WTC11 (cell line): ENCODE data around the gene DDIT4. TPM values are rescaled to one million over a fixed set of nuclear protein-coding genes. Genes with fewer than 3 reads are reported as not detected.
A peak's percentile ranks its signal among the peaks of the same experiment; 100 is the strongest.

Experiments used
- ATAC-seq: fragments of 200-7000 bp; cut with Tn5 transposase; 2 replicates; pipeline ENCODE4 v1.10.0; 2021; ENCODE audit warnings: mild to moderate bottlenecking, moderate library complexity
- CTCF ChIA-PET: fragments of 300-600 bp; sonication (Branson Sonifier 250); formaldehyde crosslinking; loops from one replicate; lab custom pipeline; 2021; ENCODE audit warnings: antibody characterized with exemption; lab: Charles Lee
- POLR2A ChIA-PET: fragments of 350-600 bp; sonication (Branson Sonifier 250); formaldehyde crosslinking; loops from one replicate; lab custom pipeline; 2021; ENCODE audit warnings: antibody characterized with exemption; lab: Charles Lee
- DNase-seq: peaks from one replicate; pipeline ENCODE4 v3.0.0; 2021; ENCODE audit warnings: low spot score
- H3K27ac Mint-ChIP-seq: 2 replicates; pipeline ENCODE4 v1.8.0; 2021; ENCODE audit warnings: mixed read lengths
- H3K27me3 Mint-ChIP-seq: 2 replicates; pipeline ENCODE4 v1.8.0; 2021; ENCODE audit warnings: low read depth, mild to moderate bottlenecking, moderate library complexity, mixed read lengths
- H3K36me3 Mint-ChIP-seq: 2 replicates; pipeline ENCODE4 v1.8.0; 2021; ENCODE audit warnings: mixed read lengths
- H3K4me1 Mint-ChIP-seq: 2 replicates; pipeline ENCODE4 v1.8.0; 2022; ENCODE audit warnings: mixed read lengths
- H3K4me3 Mint-ChIP-seq: 2 replicates; pipeline ENCODE4 v1.8.0; 2021; ENCODE audit warnings: mild to moderate bottlenecking, moderate library complexity, mixed read lengths
- H3K9me3 Mint-ChIP-seq: 2 replicates; pipeline ENCODE4 v1.8.0; 2021; ENCODE audit warnings: mixed read lengths
- ESRRA ChIP-seq: sonication (generic); formaldehyde crosslinking; IDR thresholded peaks from 2 replicates; pipeline ENCODE4 v1.8.1; 2022; ENCODE audit warnings: mild to moderate bottlenecking, missing genetic modification reagents, borderline replicate concordance
- FOXK1 ChIP-seq: sonication (generic); formaldehyde crosslinking; IDR thresholded peaks from 2 replicates; pipeline ENCODE4 v1.8.0; 2022; ENCODE audit warnings: mild to moderate bottlenecking, moderate library complexity, missing genetic modification reagents
- KAT7 ChIP-seq: sonication (generic); formaldehyde crosslinking; IDR thresholded peaks from 2 replicates; pipeline ENCODE4 v1.8.1; 2023; ENCODE audit warnings: missing genetic modification reagents, mild to moderate bottlenecking, borderline replicate concordance
- NR2C2 ChIP-seq: sonication (generic); formaldehyde crosslinking; IDR thresholded peaks from 2 replicates; pipeline ENCODE4 v1.8.0; 2022; ENCODE audit warnings: mild to moderate bottlenecking, missing genetic modification reagents
- NR3C1 ChIP-seq: sonication (generic); formaldehyde crosslinking; conservative IDR thresholded peaks from 2 replicates; pipeline ENCODE4 v1.8.1; 2023; ENCODE audit warnings: low read depth, mild to moderate bottlenecking, missing genetic modification reagents
- SOX15 ChIP-seq: fragments of 250-450 bp; sonication (Bioruptor Pico); IDR thresholded peaks from 2 replicates; pipeline ENCODE4 v1.9.0; 2021; ENCODE audit warnings: mild to moderate bottlenecking
- ZNF232 ChIP-seq: sonication (generic); formaldehyde crosslinking; IDR thresholded peaks from 2 replicates; pipeline ENCODE4 v1.8.0; 2022; ENCODE audit warnings: mild to moderate bottlenecking, missing genetic modification reagents
- ZNF263 ChIP-seq: sonication (generic); formaldehyde crosslinking; IDR thresholded peaks from 2 replicates; pipeline ENCODE4 v1.8.1; 2022; ENCODE audit warnings: low read depth, mild to moderate bottlenecking, moderate library complexity, missing genetic modification reagents
- ZNF671 ChIP-seq: fragments of 250-450 bp; sonication (Bioruptor Pico); IDR thresholded peaks from 2 replicates; pipeline ENCODE4 v1.8.0; 2021; ENCODE audit warnings: mild to moderate bottlenecking
- total RNA-seq: library from RNA; stranded (reverse); gene quantifications from 3 replicates; pipeline ENCODE4 v1.2.3, GENCODE V29; 2021
- TF ChIP-seq, protein P1 (sequence below): fragments of 250-450 bp; sonication (Bioruptor Pico); IDR thresholded peaks from 2 replicates; pipeline ENCODE4 v1.9.0; 2021; ENCODE audit warnings: moderate library complexity, mild to moderate bottlenecking, inconsistent platforms, borderline replicate concordance
- TF ChIP-seq, protein P2 (sequence below): sonication (generic); formaldehyde crosslinking; IDR thresholded peaks from 2 replicates; pipeline ENCODE4 v1.8.1; 2023; ENCODE audit warnings: mild to moderate bottlenecking, moderate library complexity, missing genetic modification reagents
- TF ChIP-seq, protein P3 (sequence below): fragments of 250-450 bp; sonication (Bioruptor Pico); IDR thresholded peaks from 2 replicates; pipeline ENCODE4 v1.9.0; 2021; ENCODE audit warnings: mild to moderate bottlenecking, borderline replicate concordance

DDIT4 gene
- total RNA-seq, 1 experiment from 2014 or later = 118 TPM

DNA sequence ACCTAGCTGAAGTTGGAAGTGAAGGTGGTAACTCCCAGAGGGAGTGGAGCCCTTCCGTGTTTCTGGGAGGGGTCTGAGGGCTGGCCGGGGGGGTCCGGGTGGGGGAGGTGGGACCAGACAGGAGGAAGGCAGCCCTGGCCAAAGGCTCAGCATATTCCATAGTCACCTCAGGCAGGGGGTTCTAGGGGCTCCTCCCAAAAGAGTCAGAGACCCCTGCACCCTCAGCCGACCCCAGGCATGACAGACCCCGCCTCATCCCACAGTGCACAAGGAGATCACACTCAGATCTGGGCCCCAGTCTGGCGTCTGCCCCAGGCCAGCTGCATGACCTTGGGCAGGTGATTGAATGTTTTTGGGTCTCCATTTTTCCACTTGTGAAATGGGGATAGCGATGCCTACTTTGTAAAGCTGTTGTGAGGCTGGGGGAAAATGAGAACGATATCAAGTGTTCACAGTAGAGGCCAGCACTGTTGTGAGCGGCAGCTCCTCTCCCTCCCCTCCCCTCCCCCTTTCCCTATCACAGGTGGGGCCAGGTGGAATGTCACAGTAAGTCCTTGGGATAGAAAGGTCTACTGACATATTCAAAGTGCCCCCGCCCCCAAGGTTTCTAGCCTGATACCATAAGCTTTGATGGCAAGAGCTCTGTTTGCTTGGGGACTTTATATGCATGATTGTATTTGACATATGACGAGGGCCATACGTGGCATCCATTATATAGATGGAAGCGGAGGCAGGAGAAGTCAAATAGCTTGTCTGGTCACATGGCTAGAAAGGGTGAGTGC, 47.7 kb downstream of the DDIT4 start:
- Mint-ChIP-seq H3K9me3 (peaks cover under 1% of the 10 kb centered on the region; the same call in 1 of the 2 replicates), H3K27me3 (no peaks in the 10 kb centered on the region)
- CTCF ChIA-PET = interaction anchor here (0.6 to 4.1 kb wide), 11 partner anchors 9 to 273 kb away, joined by 3 to 21 read pairs (median 5); partner anchors contain the start of gene DDIT4
- TF ChIP-seq, protein P1, sequence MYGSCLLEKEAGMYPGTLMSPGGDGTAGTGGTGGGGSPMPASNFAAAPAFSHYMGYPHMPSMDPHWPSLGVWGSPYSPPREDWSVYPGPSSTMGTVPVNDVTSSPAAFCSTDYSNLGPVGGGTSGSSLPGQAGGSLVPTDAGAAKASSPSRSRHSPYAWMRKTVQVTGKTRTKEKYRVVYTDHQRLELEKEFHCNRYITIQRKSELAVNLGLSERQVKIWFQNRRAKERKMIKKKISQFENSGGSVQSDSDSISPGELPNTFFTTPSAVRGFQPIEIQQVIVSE (CRISPR knock-in tag) = no peak
- no peak for TF ChIP-seq SOX15
- TF ChIP-seq KAT7 (CRISPR knock-in tag) = no peak
- no peak for TF ChIP-seq ZNF232 (CRISPR knock-in tag)
- TF ChIP-seq ESRRA (CRISPR knock-in tag) = peak; percentile 31; the same call in 1 of the 2 replicates
- TF ChIP-seq, protein P2, sequence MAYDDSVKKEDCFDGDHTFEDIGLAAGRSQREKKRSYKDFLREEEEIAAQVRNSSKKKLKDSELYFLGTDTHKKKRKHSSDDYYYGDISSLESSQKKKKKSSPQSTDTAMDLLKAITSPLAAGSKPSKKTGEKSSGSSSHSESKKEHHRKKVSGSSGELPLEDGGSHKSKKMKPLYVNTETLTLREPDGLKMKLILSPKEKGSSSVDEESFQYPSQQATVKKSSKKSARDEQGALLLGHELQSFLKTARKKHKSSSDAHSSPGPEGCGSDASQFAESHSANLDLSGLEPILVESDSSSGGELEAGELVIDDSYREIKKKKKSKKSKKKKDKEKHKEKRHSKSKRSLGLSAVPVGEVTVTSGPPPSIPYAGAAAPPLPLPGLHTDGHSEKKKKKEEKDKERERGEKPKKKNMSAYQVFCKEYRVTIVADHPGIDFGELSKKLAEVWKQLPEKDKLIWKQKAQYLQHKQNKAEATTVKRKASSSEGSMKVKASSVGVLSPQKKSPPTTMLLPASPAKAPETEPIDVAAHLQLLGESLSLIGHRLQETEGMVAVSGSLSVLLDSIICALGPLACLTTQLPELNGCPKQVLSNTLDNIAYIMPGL = no peak
- TF ChIP-seq, all 79 proteins: peak for 1
- ATAC-seq (no peak), DNase-seq (no peak)
- H3K27ac Mint-ChIP-seq = peak overlapping the region; percentile 96; the same call in 1 of the 2 replicates
- H3K36me3 Mint-ChIP-seq = no peaks in the 10 kb centered on the region
- peaks cover 47% of the 10 kb centered on the region for H3K4me1 Mint-ChIP-seq
- POLR2A ChIA-PET = interaction anchor here (0.5 to 6.0 kb wide), 18 partner anchors 10 to 924 kb away, joined by 3 to 161 read pairs (median 5); partner anchors contain the start of genes ANAPC16, ASCC1 and DDIT4
- no peak overlapping the region for H3K4me3 Mint-ChIP-seq

DNA sequence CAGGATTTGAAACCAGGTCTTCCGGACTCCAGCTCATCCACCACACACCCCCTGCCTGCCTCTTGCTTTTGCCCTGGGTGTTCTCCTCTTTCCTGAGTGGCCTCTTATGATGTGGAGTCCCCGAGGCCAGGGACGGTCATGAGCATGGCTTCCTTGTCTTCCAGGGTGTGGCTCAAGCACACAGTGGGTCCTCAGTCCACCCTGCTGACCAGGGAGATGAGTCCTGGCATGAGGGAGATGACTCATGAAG, 48.2 kb downstream of the DDIT4 start:
- ATAC-seq (no peak), DNase-seq (no peak)
- no peak overlapping the region for H3K4me3 Mint-ChIP-seq
- H3K27me3 Mint-ChIP-seq = no peaks in the 10 kb centered on the region
- no peaks in the 10 kb centered on the region for H3K36me3 Mint-ChIP-seq
- H3K9me3 Mint-ChIP-seq = peaks cover 5% of the 10 kb centered on the region; the same call in 1 of the 2 replicates
- CTCF ChIA-PET = interaction anchor here (1.6 to 4.1 kb wide), 6 partner anchors 44 to 273 kb away, joined by 5 to 21 read pairs (median 11); partner anchors contain the start of gene DDIT4
- H3K27ac Mint-ChIP-seq = no peak overlapping the region; the same call in 1 of the 2 replicates
- peak; percentile 44; the same call in 1 of the 2 replicates for TF ChIP-seq NR2C2 (CRISPR knock-in tag)
- TF ChIP-seq, protein P3, sequence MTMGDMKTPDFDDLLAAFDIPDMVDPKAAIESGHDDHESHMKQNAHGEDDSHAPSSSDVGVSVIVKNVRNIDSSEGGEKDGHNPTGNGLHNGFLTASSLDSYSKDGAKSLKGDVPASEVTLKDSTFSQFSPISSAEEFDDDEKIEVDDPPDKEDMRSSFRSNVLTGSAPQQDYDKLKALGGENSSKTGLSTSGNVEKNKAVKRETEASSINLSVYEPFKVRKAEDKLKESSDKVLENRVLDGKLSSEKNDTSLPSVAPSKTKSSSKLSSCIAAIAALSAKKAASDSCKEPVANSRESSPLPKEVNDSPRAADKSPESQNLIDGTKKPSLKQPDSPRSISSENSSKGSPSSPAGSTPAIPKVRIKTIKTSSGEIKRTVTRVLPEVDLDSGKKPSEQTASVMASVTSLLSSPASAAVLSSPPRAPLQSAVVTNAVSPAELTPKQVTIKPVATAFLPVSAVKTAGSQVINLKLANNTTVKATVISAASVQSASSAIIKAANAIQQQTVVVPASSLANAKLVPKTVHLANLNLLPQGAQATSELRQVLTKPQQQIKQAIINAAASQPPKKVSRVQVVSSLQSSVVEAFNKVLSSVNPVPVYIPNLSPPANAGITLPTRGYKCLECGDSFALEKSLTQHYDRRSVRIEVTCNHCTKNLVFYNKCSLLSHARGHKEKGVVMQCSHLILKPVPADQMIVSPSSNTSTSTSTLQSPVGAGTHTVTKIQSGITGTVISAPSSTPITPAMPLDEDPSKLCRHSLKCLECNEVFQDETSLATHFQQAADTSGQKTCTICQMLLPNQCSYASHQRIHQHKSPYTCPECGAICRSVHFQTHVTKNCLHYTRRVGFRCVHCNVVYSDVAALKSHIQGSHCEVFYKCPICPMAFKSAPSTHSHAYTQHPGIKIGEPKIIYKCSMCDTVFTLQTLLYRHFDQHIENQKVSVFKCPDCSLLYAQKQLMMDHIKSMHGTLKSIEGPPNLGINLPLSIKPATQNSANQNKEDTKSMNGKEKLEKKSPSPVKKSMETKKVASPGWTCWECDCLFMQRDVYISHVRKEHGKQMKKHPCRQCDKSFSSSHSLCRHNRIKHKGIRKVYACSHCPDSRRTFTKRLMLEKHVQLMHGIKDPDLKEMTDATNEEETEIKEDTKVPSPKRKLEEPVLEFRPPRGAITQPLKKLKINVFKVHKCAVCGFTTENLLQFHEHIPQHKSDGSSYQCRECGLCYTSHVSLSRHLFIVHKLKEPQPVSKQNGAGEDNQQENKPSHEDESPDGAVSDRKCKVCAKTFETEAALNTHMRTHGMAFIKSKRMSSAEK (CRISPR knock-in tag) = no peak
- TF ChIP-seq, all 79 proteins: peak for 1
- H3K4me1 Mint-ChIP-seq = peaks cover 52% of the 10 kb centered on the region
- POLR2A ChIA-PET = interaction anchor here (0.5 to 6.0 kb wide), 8 partner anchors 10 to 107 kb away, joined by 3 to 161 read pairs (median 14); partner anchors contain the start of genes ANAPC16, ASCC1 and DDIT4

DNA sequence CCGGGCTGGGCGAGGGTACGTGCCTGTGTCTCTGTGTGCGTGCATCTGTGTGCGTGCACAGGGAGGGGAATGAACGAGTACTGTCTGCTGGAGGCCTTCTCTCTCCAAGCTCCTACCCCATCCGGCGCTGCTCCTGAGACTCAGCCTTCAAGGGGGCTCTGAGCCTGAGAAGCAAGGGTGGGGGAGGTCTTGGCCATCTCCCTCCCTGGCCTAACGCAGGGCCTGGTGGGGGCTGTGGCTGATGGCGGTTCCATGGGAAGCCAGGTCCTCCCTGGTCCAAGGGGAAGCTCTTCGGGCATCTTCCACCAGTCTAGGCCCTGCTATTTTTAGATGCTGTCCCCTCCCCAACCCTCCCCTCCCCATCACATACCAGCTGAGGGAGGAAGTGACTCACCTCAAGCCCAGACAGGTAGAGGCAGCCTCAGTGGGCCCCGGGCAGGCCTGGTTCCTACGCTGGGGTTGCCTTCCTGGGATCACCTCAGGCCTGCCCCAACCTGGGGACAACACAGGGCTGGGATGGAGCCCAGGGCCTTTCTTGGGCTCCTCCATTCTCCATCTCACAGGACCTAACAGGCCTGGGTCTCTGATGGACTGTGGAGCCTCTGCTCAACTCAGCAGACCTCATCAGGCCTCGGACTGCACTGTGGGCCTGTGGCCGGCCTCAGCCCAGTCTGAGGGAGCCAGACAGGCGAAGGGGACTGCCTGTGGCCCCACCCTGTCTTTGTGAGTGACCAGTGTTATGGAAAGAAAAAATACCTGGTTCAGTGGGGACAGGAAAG, 48.7 kb downstream of the DDIT4 start:
- no peak overlapping the region; the same call in 1 of the 2 replicates for H3K27ac Mint-ChIP-seq
- peaks cover 5% of the 10 kb centered on the region; the same call in 1 of the 2 replicates for H3K9me3 Mint-ChIP-seq
- TF ChIP-seq ZNF263 (CRISPR knock-in tag) = no peak
- no peak for TF ChIP-seq NR2C2 (CRISPR knock-in tag)
- no peak for TF ChIP-seq NR3C1 (CRISPR knock-in tag)
- TF ChIP-seq ZNF671 (CRISPR knock-in tag) = no peak
- no peak for TF ChIP-seq FOXK1 (CRISPR knock-in tag)
- TF ChIP-seq, all 79 proteins: peak for 0
- Mint-ChIP-seq H3K4me3 (no peak overlapping the region), H3K4me1 (peaks cover 49% of the 10 kb centered on the region), H3K36me3 (no peaks in the 10 kb centered on the region), H3K27me3 (no peaks in the 10 kb centered on the region)
- ATAC-seq = no peak
- ChIA-PET POLR2A (interaction anchor here (0.6 to 6.0 kb wide), 7 partner anchors 9 to 107 kb away, joined by 3 to 161 read pairs (median 16); partner anchors contain the start of genes ANAPC16, ASCC1 and DDIT4), CTCF (interaction anchor here (1.6 to 4.1 kb wide), 5 partner anchors 47 to 274 kb away, joined by 5 to 21 read pairs (median 15); partner anchors contain the start of gene DDIT4)
- no peak for DNase-seq
